Measurements from ENCODE around the gene PLA2G4D. TPM values are rescaled to one million over a fixed set of nuclear protein-coding genes. Genes with fewer than 3 reads are reported as not detected.

PLA2G4D gene
- total RNA-seq, 1 experiment from 2014 or later = 0.24 TPM

GRCh38 chr15:42108806-42109205 is 14.4 kb upstream of the PLA2G4D start:
- Mint-ChIP-seq H3K9me3 (peaks cover 7% of the 10 kb centered on the region), H3K27me3 (ENCODE audit: low read depth) (no peaks in the 10 kb centered on the region), H3K36me3 (no peaks in the 10 kb centered on the region), H3K4me1 (0 out of 2 replicates have a peak, but pooled peaks cover 3% of the 10 kb centered on the region), H3K4me3 (no peak overlapping the region), H3K27ac (no peak overlapping the region)
- ChIA-PET CTCF (interaction anchor here (1.5 to 2.7 kb wide), 2 partner anchors 23 to 25 kb away, joined by 3 to 13 read pairs; no protein-coding TSS in a partner anchor), POLR2A (no interaction called here)
- no peak for ATAC-seq
- DNase-seq (ENCODE audit: low spot score) = no peak
- TF ChIP-seq NR1H2 (CRISPR knock-in tag; IDR thresholded peaks at IDR 0.05) (no peak), ZNF425 (CRISPR knock-in tag; conservative IDR thresholded peaks at IDR 0.05) (no peak), ZNF532 (CRISPR knock-in tag; IDR thresholded peaks at IDR 0.05; ENCODE audit: borderline replicate concordance) (no peak), ZNF671 (CRISPR knock-in tag; IDR thresholded peaks at IDR 0.05) (no peak), E2F4 (CRISPR knock-in tag; IDR thresholded peaks at IDR 0.05; ENCODE audit: borderline replicate concordance, low read depth) (no peak), ZNF232 (CRISPR knock-in tag; IDR thresholded peaks at IDR 0.05) (no peak)

- ChIA-PET POLR2A (no interaction called here), CTCF (interaction anchor here (0.5 to 2.7 kb wide), 3 partner anchors 22 to 345 kb away, joined by 3 to 13 read pairs (median 3); no protein-coding TSS in a partner anchor)
- Mint-ChIP-seq H3K4me1 (0 out of 2 replicates have a peak, but pooled peaks cover 3% of the 10 kb centered on the region), H3K36me3 (no peaks in the 10 kb centered on the region), H3K27me3 (ENCODE audit: low read depth) (no peaks in the 10 kb centered on the region), H3K9me3 (peaks cover 7% of the 10 kb centered on the region), H3K27ac (no peak overlapping the region), H3K4me3 (no peak overlapping the region)
- TF ChIP-seq USF2 (CRISPR knock-in tag; IDR thresholded peaks at IDR 0.05) = no peak
- no peak for TF ChIP-seq USF1 (CRISPR knock-in tag; IDR thresholded peaks at IDR 0.05)
- no peak for TF ChIP-seq KAT7 (CRISPR knock-in tag; IDR thresholded peaks at IDR 0.05; ENCODE audit: borderline replicate concordance)
- no peak for TF ChIP-seq RORB (CRISPR knock-in tag; IDR thresholded peaks at IDR 0.05)
- no peak for TF ChIP-seq MLX (CRISPR knock-in tag; IDR thresholded peaks at IDR 0.05)
- no peak for TF ChIP-seq CREB1 (CRISPR knock-in tag; IDR thresholded peaks at IDR 0.05)
- no peak for TF ChIP-seq ZBTB21 (CRISPR knock-in tag; IDR thresholded peaks at IDR 0.05; ENCODE audit: borderline replicate concordance)
- no peak for TF ChIP-seq EMX1 (CRISPR knock-in tag; IDR thresholded peaks at IDR 0.05)
- TF ChIP-seq TEAD1 (CRISPR knock-in tag; IDR thresholded peaks at IDR 0.05) = no peak
- TF ChIP-seq ZMAT4 (CRISPR knock-in tag; IDR thresholded peaks at IDR 0.05) = no peak
- no peak for TF ChIP-seq ATF3 (CRISPR knock-in tag; conservative IDR thresholded peaks at IDR 0.05)
- DNase-seq (ENCODE audit: low spot score) (no peak), ATAC-seq (no peak)
Observed at GRCh38 chr15:42108189-42108588, 13.8 kb upstream of the PLA2G4D start.
